Midbrain (tissue), 1 donor: Measurements from ENCODE around the gene FAH.

Experiments
- DNase-seq: peaks from one replicate; lab custom pipeline; 2025; lab: John Stamatoyannopoulos, UW

Gene FAH

GRCh38 chr15:80199869-80200268 is 47.1 kb downstream of the FAH start:
- no peak for DNase-seq

GRCh38 chr15:80201256-80202015 is 48.6 kb downstream of the FAH start:
- no peak for DNase-seq

- no peak for DNase-seq
Observed at GRCh38 chr15:80202016-80202315, 49.2 kb downstream of the FAH start.

- DNase-seq, result no peak
Observed at GRCh38 chr15:80202641-80203360, 50.0 kb downstream of the FAH start.

GRCh38 chr15:80203361-80203885 is 50.6 kb downstream of the FAH start:
- DNase-seq, result no peak

- no peak for DNase-seq
Observed at GRCh38 chr15:80204231-80204630, 51.4 kb downstream of the FAH start.

GRCh38 chr15:80207887-80208286 is 55.1 kb downstream of the FAH start:
- DNase-seq, result no peak

- DNase-seq, result no peak
Observed at GRCh38 chr15:80208758-80209734, 56.2 kb downstream of the FAH start.

- DNase-seq, result no peak
Observed at GRCh38 chr15:80210611-80211573, 58.1 kb downstream of the FAH start.

GRCh38 chr15:80211976-80212375 is 59.2 kb downstream of the FAH start:
- DNase-seq, result no peak

GRCh38 chr15:80214910-80215309 is 62.1 kb downstream of the FAH start:
- no peak for DNase-seq

- no peak for DNase-seq
Observed at GRCh38 chr15:80216141-80216540, 63.3 kb downstream of the FAH start.

GRCh38 chr15:80216911-80217310 is 64.1 kb downstream of the FAH start:
- no peak for DNase-seq

- DNase-seq, result no peak
Observed at GRCh38 chr15:80217327-80217900, 64.6 kb downstream of the FAH start.

GRCh38 chr15:80219955-80220354 is 67.2 kb downstream of the FAH start:
- DNase-seq, result no peak

GRCh38 chr15:80228959-80229610 is 76.3 kb downstream of the FAH start:
- DNase-seq, result no peak

GRCh38 chr15:80231371-80231770 is 78.6 kb downstream of the FAH start:
- no peak for DNase-seq

- no peak for DNase-seq
Observed at GRCh38 chr15:80233581-80233980, 80.8 kb downstream of the FAH start.

GRCh38 chr15:80234883-80235282 is 82.1 kb downstream of the FAH start:
- DNase-seq, result no peak
